Esophagus (tissue), 2 donors: ENCODE results near the gene SMARCC2. TPM values are rescaled to one million over a fixed set of nuclear protein-coding genes. Genes with fewer than 3 reads are reported as not detected.

ENCODE experiments used
- H3K27ac ChIP-seq, 2 donors: one replicate each; pipeline ENCODE4 v1.5.1; 2013; ENCODE audit warnings: low read depth in 2 of 2, mild to moderate bottlenecking in 2 of 2, inconsistent platforms in 1 of 2, low read length in 1 of 2, moderate library complexity in 1 of 2
- H3K27me3 ChIP-seq, 2 donors: one replicate each; pipeline ENCODE4 v1.6.1; 2013; ENCODE audit warnings: low read length in 2 of 2, control low read depth in 1 of 2, mild to moderate bottlenecking in 1 of 2; ENCODE audit not compliant: insufficient read depth in 2 of 2, control insufficient read depth in 1 of 2
- H3K36me3 ChIP-seq, 2 donors: one replicate each; pipeline ENCODE4 v1.6.1; 2013; ENCODE audit warnings: low read length in 1 of 2; ENCODE audit not compliant: control insufficient read depth in 2 of 2, insufficient read depth in 2 of 2
- H3K4me1 ChIP-seq, 2 donors: one replicate each; pipeline ENCODE4 v1.6.1; 2013; ENCODE audit warnings: low read length in 1 of 2; ENCODE audit not compliant: control insufficient read depth in 2 of 2, insufficient read depth in 2 of 2
- H3K4me3 ChIP-seq, 2 donors: one replicate each; pipeline ENCODE4 v1.5.1; 2013; ENCODE audit warnings: low read length in 2 of 2, mild to moderate bottlenecking in 2 of 2, low read depth in 1 of 2, moderate library complexity in 1 of 2
- H3K9me3 ChIP-seq, 2 donors: one replicate each; pipeline ENCODE4 v1.6.1; 2013; ENCODE audit warnings: mild to moderate bottlenecking in 2 of 2, low read depth in 1 of 2, low read length in 1 of 2, moderate library complexity in 1 of 2; ENCODE audit not compliant: control insufficient read depth in 2 of 2, insufficient read depth in 1 of 2
- WGBS, 2 donors: extraction: QIAGEN DNeasy Blood & Tissue Kit; methylation state at CpG; one replicate each; pipeline ENCODE4 v1.1.7; 2013; 5-methylcytosine and 5-hydroxymethylcytosine counted together
- polyA plus RNA-seq, 2 donors: library from polyadenylated mRNA; stranded (reverse); fragments of 200-250 nt; gene quantifications; one replicate each; pipeline ENCODE4 v1.2.3, GENCODE V29; 2013
- donor health status: healthy with polysubstance abuse.
- donor health status: Bipolar disorder and iron deficiency.

Gene SMARCC2
- polyA plus RNA-seq, 2 donors, result 21.4 to 31.4 TPM

DNA sequence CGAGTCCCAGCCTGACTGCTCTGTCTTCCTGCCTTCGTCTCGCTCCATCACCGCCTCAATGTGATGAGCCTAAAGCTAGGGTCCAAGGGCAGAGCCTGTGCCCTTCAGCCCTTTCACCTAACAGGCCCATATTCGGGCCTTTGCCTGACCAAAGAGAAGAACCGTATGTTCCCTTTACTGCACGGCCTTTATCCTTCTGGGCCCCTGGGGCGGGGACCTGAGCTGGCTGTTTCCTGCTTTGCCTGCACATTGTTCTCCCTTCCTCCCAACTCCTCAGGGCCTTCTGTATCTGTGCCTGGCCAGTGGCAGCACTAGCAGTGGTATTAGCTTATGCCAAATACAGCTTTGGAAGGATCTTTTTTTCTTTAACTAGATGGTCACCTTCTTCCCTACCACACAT is 45.4 kb downstream of the SMARCC2 start:
- Histone ChIP-seq H3K36me3 (peaks cover 14 to 29% of the 10 kb centered on the region in 2 donors), H3K4me1 (peaks cover 0 to 3% of the 10 kb centered on the region in 2 donors), H3K4me3 (no peak overlapping the region), H3K27ac (peak overlapping the region in 1 of 2 donors; percentile 5), H3K9me3 (no peaks in the 10 kb centered on the region), H3K27me3 (no peaks in the 10 kb centered on the region)
- WGBS, 2 donors, result 75 to 81% methylated on average over 8 of the region's 8 CpGs

DNA sequence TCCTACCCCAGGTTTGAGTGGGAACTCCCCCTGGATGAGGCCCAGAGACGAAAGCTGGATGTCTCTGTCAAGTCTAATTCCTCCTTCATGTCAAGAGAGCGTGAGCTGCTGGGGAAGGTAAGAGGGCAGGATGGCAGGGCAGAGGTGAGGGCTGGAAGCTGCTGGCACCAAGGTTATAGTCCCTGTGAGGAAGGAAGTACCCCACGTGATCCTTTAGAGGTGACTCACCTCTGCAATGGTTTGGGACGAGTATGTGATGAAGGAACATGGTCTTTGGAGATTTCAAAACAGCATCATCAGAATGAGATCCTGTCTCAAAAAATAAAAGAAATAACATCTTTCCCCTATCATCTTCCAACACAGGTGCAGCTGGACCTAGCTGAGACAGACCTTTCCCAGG is 46.1 kb downstream of the SMARCC2 start:
- 60 to 70% methylated on average over 4 of the region's 4 CpGs for WGBS, 2 donors
- no peaks in the 10 kb centered on the region for H3K9me3 ChIP-seq
- no peak overlapping the region for H3K4me3 ChIP-seq
- peak overlapping the region; percentile 36 to 41 for H3K27ac ChIP-seq
- H3K27me3 ChIP-seq, result no peaks in the 10 kb centered on the region
- peaks cover 0 to 3% of the 10 kb centered on the region in 2 donors for H3K4me1 ChIP-seq
- H3K36me3 ChIP-seq, result peaks cover 14 to 33% of the 10 kb centered on the region in 2 donors

DNA sequence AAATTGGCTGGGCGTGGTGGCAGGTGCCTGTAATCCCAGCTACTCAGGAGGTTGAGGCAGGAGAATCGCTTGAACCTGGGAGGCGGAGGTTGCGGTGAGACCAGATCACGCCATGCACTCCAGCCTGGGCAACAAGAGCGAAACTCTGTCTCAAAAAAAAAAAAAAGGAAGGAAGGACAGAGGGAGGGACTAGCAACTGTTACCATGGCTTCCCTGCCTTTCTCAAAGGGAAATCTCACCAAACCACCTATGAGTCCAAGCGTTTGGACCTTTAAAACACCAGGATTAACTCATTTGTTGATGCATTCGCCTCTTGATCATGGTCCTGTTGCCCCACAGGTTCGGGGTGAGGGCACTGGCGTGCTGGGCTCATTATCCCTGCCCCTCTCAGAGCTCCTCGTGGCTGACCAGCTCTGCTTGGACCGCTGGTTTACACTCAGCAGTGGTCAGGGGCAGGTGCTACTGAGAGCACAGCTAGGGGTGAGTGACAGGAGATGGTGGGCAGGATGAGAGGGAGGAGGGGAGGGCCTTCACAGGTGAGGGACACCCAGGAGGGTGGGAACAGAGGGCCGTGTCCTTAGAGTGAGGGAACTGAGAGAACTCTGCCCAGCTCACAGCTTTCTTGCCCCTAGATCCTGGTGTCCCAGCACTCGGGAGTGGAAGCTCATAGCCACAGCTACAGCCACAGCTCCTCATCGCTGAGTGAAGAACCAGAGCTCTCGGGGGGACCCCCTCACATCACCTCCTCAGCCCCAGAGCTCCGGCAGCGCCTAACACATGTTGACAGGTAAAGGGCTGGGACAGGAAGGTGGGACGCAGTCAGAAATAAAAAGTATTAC is 47.1 kb downstream of the SMARCC2 start:
- Histone ChIP-seq H3K4me1 (peaks cover 0 to 3% of the 10 kb centered on the region in 2 donors), H3K27me3 (no peaks in the 10 kb centered on the region), H3K4me3 (no peak overlapping the region), H3K27ac (no peak overlapping the region), H3K9me3 (no peaks in the 10 kb centered on the region), H3K36me3 (peaks cover 15 to 42% of the 10 kb centered on the region in 2 donors)
- 87% methylated on average over 17 to 19 of the region's 19 CpGs for WGBS, 2 donors

DNA sequence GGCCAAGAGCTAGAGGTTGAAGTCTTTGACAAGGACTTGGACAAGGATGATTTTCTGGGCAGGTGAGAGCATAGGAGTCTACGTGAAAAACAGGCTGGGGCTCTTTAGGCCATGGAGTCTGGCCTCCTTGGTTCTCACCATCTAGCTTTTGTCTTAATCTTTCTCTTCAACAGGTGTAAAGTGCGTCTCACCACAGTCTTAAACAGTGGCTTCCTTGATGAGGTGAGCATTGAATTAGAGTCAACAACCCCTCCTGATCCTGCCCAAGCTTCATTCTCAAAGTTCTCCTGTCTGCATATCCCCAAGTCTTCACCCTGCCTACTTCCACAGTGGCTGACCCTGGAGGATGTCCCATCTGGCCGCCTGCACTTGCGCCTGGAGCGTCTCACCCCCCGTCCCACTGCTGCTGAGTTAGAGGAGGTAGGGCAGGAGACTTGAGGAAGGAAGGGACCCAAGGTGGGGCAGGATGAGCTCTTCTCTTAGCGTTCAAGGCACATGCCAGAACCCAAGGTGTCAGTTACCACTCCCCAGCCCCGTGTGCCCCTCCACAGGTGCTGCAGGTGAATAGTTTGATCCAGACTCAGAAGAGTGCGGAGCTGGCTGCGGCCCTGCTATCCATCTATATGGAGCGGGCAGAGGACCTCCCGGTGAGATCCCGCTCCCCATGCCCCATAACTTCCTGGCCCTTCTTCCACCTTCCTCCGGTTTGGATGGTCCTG is 51.3 kb downstream of the SMARCC2 start:
- Histone ChIP-seq H3K27me3 (no peaks in the 10 kb centered on the region), H3K36me3 (peaks cover 18 to 49% of the 10 kb centered on the region in 2 donors), H3K9me3 (no peaks in the 10 kb centered on the region), H3K4me3 (no peak overlapping the region), H3K27ac (no peak overlapping the region), H3K4me1 (no peaks in the 10 kb centered on the region)
- 92 to 94% methylated on average over 14 of the region's 14 CpGs for WGBS, 2 donors

DNA sequence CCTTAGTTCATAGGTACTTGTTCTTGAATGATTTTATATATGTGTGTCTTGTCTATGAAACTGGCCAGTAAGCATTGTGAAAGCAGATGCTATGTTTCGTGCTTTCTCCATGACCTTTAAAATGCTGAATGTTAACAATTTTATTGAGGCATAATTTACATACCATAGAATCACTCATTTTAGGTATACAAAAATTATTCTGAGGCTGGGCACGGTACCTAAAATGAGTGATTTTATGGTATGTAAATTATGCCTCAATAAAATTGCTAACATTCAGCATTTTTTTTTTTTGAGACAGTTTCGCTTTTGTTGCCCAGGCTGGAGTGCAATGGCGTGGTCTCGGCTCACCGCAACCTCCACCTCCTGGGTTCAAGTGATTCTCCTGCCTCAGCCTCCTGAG is 54.4 kb downstream of the SMARCC2 start:
- Histone ChIP-seq H3K27me3 (no peaks in the 10 kb centered on the region), H3K4me3 (no peak overlapping the region), H3K36me3 (peaks cover 29 to 54% of the 10 kb centered on the region in 2 donors), H3K4me1 (peaks cover 0 to 4% of the 10 kb centered on the region in 2 donors), H3K27ac (no peak overlapping the region), H3K9me3 (no peaks in the 10 kb centered on the region)
- 95 to 97% methylated on average over 6 of the region's 6 CpGs for WGBS, 2 donors

DNA sequence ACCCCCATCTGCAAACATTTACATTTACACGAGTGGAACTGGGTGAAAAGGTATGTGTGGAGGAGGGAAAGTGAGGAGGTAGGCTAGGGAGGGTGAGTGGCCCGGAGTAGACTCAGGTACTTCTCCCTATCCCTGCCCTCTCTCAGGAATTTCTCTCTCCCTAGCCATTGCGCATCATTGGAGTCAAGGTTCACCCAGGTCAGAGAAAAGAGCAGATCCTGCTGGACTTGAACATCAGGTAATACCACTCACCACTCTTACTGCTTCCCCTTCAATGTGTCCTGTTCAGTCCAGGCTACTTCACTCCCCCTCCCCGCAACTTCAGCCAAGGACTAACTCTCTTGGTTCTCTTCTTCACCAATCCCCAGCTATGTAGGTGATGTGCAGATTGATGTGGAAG is 58.4 kb downstream of the SMARCC2 start:
- peaks cover 0 to 4% of the 10 kb centered on the region in 2 donors for H3K4me1 ChIP-seq
- peaks cover 24 to 34% of the 10 kb centered on the region in 2 donors for H3K36me3 ChIP-seq
- H3K27ac ChIP-seq, result no peak overlapping the region
- H3K9me3 ChIP-seq, result no peaks in the 10 kb centered on the region
- WGBS, 2 donors, result 87 to 92% methylated on average over 4 of the region's 4 CpGs
- H3K4me3 ChIP-seq, result no peak overlapping the region
- no peaks in the 10 kb centered on the region for H3K27me3 ChIP-seq

DNA sequence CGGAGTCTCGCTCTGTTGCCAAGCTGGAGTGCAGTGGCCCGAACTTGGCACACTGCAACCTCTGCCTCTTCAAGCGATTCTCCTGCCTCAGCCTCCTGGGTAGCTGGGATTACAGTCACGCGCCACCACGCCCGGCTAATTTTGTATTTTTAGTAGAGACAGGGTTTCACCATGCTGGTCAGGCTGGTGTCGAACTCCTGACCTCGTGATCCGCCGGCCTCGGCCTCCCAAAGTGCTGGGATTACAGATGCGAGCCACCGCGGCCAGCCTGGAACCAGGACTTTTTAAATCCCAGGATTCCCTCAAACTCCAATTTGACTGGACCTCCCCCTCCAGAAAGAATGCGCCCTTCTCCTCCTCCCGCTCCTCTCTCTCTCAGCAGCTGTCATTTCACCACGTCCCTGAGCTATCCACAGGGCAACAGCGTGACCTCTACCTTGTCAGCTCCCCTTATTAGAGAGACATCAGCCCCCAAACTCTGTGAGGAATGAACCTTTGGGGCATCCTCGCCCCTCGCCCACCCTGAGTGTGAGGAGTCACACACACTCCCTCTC is 59.3 kb downstream of the SMARCC2 start:
- peak overlapping the region in 1 of 2 donors; percentile 10 for H3K4me3 ChIP-seq
- peaks cover 24 to 34% of the 10 kb centered on the region in 2 donors for H3K36me3 ChIP-seq
- peak overlapping the region; percentile 94 to 98 for H3K27ac ChIP-seq
- 49 to 67% methylated on average over 22 of the region's 22 CpGs for WGBS, 2 donors
- no peaks in the 10 kb centered on the region for H3K9me3 ChIP-seq
- no peaks in the 10 kb centered on the region for H3K27me3 ChIP-seq
- H3K4me1 ChIP-seq, result peaks cover 0 to 4% of the 10 kb centered on the region in 2 donors

DNA sequence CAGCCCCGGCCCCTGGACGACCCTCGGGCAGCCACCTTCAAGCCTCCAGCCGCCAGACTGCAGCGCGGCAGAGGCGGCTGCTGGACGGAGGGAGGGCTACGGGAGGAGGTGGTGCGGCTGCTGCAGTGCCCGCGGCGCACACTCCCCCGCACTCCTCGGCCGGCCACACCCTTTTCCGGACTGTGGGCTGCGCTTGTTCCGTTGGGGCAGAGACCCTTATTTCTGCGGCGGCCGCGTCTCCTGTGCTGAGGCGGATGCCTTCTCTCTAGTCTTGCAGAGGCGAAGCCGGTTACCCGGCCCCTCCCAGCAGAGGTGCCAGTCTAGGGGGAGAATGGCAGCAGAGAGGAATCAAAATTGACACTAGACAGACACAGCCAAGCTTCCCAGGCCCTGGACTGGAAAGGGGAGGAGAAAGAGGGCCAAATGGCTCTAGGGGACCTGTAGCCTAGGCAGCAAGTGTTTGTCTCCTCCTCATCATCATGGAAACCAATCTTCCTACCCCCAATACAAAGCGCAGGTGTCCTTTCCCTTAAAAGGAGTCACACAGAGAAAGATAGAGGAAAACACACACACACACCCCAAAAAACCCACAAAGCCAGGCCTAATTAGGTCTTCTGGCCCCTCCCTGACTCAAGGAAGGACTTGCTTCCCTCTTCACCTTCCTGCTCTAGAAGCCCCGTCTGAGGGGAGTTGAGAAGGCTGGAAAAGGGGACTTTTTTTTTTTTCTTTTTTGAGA is 59.9 kb downstream of the SMARCC2 start:
- Histone ChIP-seq H3K9me3 (no peaks in the 10 kb centered on the region), H3K27ac (peak overlapping the region; percentile 94 to 98), H3K36me3 (peaks cover 24 to 34% of the 10 kb centered on the region in 2 donors), H3K27me3 (no peaks in the 10 kb centered on the region), H3K4me3 (peak overlapping the region; percentile 83), H3K4me1 (peaks cover 0 to 4% of the 10 kb centered on the region in 2 donors)
- WGBS, 2 donors, result 1 to 3% methylated on average over 29 of the region's 29 CpGs

DNA sequence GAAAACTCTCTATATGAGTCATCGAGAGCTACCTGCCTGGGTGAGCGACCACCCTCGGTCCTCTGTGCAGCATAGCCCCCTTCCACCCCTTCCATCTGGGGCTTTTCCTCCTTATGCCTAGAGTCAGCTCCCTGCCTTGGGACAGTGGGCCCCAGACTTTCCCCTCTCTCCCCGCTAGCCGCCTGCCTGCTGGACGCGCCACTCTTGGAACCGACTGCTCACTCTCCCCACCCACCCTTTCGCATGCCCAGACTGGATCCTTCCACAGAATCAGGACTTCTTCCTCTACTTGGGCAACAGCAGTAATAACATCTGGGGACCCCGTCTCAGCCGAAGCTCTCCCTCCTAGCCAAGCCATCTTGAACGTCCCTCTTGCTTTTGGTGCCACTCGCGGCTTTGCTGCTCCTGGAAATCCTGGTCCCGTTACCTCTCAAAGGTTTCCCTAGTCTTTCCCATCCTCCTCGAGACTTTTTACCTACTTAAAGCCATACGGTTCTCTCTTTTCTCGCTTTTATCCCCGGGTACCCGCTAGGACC is 60.5 kb downstream of the SMARCC2 start:
- Histone ChIP-seq H3K36me3 (peaks cover 20 to 30% of the 10 kb centered on the region in 2 donors), H3K4me1 (peaks cover 0 to 4% of the 10 kb centered on the region in 2 donors), H3K27me3 (no peaks in the 10 kb centered on the region), H3K4me3 (peak overlapping the region; percentile 83), H3K27ac (peak overlapping the region; percentile 94 to 98), H3K9me3 (no peaks in the 10 kb centered on the region)
- 0% methylated on average over 19 to 20 of the region's 20 CpGs for WGBS, 2 donors
